Stimulated activated CD4-positive, alpha-beta T cell treated with anti-CD3 and anti-CD28 coated beads, Interleukin-12 subunit alpha, Interleukin-12 subunit beta, amount 100 ng/mL, for 48 hours (primary cell): Measurements from ENCODE around the gene ABTB2.

Source experiments
- DNase-seq, 3 donors: peaks; one replicate each; pipeline ENCODE4 v3.0.0-alpha.2; 2020; ENCODE audit warnings: low read depth in 2 of 3, low spot score in 1 of 3

The ABTB2 gene

DNA sequence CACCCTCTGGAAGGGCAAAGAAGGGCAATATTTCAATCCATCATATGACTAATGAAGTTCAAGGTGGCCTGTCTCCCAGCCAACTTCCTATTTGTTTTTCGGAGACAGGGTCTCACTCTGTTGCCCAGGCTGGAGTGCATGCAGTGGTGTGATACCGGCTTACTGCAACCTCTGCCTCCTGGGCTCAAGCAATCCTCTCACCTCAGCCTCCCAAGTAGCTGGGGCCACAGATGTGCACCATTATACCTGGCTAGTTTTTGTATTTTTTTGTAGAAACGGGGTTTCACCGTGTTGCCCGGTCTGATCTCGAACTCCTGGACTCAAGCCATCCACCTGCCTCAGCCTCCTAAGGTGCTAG, 13.4 kb downstream of the ABTB2 start:
- no peak for DNase-seq

DNA sequence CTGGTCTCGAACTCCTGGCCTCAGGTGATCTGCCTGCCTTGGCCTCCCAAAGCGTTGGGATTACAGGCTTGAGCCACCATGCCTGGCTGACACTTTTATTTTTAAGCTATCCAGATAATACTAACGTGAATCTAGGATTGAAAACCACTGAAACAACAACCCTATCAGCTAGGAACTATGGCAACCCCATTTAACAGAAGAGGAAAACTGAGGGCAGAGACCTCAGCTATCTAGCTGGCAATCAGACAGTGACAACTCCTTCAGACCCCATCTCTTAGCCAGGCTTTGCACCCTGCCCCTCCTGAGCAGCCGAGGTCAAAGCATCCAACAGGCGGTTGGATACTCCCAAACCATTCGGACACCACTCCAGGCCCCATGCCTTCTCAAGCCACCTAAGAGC, 14.1 kb downstream of the ABTB2 start:
- DNase-seq = no peak

DNA sequence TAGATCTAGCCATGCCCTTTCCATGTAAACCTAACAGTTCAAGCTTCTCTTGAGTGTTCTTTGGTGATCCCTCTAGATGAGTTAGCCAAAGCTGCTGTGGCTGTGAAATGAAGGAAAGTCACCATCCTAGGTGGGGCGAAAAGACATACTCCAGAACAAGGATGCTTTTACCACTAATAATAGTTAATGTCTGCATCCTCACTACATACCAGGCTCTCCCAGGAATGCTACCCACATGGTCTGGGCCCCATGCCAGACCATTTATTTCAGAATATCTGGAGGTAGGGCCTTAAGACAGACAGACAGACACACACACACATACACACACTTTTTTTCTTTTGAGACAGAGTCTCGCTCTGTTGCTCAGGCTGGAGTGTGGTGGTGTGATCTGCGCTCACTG, 14.7 kb downstream of the ABTB2 start:
- DNase-seq = no peak

DNA sequence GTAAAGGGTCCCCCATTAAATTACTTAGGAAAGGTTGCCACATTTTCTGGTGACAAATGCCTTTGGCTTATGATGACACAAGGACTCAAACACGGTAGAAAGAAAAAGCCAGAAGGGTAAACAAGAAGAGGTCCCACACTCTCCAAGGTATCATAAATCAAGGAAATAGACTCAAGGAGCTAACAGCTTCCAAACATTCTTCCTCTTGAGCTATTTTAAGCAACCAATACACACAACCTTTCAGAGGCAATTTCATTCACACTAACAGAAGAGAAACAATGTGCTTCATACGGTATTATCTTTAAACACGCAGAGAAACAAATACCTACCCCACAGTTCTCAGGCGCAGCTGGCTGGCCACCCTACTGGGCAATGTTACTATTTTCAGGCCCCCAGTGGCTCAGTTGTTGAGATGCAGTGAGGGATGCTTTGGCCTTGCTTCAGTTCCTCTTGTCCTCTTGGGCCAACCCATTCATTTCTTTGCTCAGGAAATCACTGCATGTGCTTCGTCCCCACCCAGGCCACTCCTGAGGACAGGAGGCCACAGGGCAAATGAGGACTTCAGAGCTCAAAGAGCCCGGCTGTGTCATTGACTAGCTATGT, 15.8 kb downstream of the ABTB2 start:
- no peak for DNase-seq

DNA sequence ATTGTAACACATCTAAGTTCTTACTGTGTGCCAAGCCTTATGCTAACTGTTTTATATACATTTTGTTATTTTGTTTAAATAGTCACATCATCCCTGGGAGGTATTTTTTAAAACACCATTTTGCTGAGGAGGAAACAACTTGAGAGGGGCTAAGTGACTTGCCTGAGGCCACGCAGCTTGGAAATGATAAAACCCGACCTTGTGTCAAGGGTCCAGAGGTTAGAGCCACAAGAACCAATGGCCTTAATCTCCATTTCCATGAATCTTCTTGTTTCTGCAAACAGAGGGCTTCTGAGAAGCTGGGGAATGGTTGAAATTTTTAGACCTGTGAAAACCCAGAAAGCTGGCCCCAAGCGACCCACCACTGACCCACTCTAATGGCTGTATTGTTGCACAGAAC, 16.7 kb downstream of the ABTB2 start:
- no peak for DNase-seq

DNA sequence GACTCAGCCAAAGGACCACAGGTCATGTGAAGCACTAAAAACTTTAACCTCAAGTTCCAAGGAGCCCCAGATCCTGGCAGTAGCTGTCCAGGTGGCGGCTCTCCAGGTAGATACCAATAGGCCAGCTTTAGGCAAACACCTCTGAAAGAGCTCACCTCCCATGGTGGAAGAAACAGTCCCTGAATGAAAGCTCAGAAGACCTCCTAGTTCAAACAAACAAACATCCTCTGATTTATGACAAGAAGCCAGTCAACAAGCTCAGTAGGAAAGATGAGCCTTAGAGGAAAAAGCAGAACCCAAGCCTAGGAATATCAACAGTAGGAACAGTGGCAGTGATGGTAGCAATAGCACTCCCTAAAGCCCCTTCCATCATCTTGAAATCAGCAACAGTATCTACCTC, 17.2 kb downstream of the ABTB2 start:
- no peak for DNase-seq

DNA sequence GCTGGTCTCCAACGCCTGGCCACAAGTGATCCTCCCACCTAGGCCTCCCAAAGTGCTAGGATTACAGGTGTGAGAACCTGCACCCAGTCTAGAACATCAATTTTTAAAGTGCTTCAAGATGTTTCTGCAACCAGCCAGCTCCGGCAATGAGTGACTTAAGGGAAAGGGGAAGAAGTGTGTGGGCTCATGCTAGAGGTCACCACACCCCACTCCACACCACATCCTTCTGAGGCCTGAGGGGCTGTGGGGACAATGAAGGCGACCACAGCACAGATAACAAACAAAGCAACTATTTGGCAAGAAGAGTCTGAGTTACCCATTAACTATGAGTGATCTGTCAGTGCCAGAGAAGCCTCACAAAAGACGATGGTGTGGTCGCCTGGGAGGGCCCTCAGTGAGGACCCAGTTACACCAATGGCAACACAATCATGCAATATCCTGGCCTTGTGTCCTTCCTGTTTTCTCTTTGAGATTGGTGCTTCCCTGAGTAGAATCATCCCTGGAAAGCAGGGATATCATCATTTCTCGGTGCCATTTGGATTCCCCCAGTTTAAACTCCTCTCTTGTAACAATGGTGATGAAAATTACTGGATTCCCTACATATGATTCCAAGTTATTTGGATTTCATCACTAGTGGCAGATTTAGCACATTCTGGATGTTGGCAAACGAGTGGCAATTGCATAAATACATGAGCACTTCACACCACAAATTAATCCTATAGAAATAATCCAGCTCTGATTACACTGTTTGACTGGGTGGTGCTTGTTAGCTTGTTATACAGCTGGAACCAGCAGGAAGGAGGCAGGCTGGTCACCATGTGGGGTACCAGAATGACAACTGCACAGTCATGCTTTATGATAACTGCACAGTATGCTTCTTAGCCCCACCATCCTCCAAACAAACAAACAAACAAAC, 18.4 kb downstream of the ABTB2 start:
- DNase-seq = no peak

DNA sequence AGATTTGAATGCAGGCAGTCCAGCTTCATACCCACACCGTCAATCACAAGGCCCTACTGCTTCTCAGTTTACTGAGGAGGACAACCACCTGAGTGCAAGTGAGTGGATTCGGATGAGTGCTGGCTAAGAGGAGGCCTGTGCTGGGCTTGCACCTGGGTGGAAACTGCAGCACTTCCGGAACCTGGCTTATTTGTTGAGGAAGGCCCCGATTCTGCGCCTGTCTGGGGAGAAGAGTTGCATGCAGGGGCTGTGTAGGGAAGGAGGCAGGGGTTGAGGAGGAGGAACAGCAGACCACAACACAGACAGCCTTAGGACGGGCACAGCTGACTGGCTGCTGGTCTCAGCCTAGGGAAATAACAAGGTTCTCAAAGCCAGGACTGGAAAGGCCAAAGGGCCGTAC, 20.8 kb downstream of the ABTB2 start:
- DNase-seq = no peak

DNA sequence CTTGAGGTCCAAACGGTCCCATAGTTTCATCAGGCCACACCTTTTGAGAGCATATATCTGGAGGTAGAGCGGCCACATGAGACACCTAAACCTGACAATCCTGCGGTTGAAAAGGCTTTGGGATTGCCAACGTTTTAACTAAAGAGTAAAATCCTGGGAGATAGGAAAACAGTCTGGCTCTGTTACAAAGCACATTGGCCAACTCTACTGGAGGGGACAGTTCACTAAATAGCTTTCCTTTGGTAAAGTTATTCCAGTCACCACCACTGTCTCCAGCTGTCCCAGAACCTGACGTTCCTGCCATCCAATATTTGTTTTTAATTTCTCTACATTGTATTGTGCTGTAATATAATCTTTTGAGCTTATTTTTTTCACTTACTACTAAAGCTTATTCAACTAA, 22.0 kb downstream of the ABTB2 start:
- no peak for DNase-seq

DNA sequence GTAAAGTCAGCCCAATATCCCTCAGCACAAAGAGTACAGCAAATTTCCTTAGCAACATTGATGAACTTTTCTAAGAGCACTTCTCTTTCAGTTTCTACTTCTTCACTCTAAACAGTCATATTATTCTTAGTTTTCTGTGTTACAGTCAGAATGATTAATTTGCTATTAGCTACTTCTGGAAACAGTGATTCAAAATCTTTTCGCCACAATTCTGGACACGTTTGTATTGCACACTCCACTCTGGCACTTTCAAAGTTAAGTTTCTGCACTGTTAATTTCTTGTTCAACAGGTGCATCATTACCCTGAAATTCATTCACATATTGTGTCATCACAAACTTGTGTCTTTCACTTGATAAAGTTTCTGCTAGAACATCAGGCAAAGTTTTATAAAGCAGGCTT, 22.5 kb downstream of the ABTB2 start:
- DNase-seq = no peak

DNA sequence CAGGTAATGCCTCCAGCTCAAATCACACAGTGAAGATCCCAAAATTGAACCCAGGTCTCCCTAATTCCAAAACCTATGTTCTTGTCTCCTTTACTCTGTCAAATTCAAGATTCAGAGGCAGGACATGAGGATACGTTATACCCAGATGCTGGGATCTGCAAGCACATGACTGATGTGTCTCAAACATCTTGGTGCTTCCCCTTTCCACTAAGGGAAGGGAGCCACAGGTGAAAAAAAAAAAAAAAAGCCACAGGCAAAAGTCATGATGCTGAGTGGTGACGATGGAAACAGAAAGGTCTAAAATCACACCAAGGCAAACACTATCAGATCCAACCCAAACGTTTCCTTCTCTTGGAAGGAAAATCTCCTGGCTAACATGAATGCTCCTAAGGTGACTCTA, 24.0 kb downstream of the ABTB2 start:
- DNase-seq = no peak

DNA sequence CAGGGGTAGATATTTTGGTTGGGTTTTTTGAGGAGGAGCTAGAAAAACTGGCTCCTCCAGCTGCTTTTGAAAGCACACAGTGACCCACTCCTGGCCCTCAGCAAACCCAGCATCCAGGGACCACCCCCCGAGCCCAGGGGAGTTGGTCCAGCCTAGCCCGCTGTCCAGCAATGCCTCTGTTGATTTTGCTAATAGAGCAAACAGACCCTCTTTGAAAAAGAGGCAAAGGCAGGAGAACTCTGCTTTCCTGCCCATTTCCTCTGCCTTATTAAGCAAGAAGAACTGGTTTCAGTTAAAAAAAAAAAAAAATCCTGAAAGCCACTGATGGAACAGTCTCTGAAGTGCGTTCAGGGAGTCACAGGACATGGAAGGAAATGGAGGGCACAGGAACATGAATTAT, 25.3 kb downstream of the ABTB2 start:
- DNase-seq = no peak

DNA sequence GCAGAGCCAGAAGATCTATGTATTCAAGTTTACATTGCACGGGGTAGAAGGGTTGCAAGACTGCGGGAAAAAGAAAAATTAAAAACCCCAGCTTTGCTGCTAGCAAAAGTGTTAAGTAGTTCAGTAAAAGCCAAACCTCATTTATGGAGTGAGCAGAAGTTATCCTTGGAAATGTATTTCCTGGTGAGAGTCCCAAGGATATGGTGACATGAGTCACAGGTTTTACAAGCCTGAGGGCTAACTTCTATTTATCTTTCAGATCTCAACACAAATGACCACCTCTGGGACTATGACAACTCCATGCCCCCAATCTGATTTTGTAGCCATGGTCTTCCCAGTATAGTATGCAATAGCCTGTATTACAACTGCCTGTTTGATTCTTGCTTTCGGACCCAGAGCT, 26.1 kb downstream of the ABTB2 start:
- no peak for DNase-seq

DNA sequence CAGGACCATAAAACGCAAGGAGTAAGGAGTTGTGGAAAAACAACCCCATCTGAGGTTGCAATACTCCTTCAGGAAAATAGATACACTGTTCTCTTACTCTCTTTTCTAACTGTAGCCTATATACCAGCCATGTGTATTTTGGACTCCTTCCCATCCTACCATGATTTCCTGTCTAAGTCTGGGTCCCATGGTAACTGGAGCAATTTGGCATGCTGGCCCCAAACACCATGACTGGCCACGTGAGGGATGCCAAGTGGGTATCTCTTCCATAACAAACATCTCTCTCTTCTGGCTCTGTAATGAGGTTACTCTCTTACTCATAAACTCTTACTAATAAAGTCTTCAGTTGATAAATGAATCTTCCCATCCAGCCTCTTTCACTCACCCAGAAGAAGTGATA, 26.5 kb downstream of the ABTB2 start:
- no peak for DNase-seq

DNA sequence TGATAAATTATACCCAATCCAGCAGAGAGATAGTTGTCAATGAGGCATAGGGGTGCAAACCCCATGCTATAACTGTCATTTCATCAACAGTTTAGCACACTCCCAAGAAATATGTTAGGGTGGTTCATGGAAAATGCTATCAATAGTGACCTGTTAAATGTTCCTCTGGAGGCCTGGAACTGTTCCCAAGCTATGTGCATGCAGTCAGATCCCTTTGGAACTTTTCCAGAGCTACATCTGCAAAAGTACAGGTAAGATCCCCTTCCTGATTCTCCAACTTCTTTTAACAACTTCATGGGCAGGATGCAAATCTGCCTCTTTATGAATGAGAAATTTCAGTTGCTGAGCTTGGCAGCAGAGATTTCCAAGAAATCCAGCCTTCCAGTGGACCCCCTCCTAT, 27.2 kb downstream of the ABTB2 start:
- DNase-seq = no peak

DNA sequence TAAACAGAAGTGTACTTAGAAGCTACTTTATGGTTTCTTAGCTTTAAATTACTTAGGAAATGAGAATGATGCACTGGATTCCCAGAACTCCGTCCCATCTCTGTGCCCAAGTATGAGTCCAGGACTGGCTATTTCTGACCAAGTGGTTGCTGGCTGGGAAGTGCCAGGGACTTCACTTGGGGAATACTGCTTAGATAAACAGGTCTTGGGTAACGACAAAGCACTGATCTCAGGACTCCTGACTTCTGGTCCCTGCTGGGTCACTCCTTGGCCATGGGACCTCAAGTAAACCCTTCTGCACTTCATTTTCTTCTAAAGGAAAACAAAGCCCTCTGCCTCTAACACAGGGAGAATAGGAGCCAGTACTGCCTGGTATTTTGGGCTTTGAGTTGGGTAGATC, 27.9 kb downstream of the ABTB2 start:
- no peak for DNase-seq

DNA sequence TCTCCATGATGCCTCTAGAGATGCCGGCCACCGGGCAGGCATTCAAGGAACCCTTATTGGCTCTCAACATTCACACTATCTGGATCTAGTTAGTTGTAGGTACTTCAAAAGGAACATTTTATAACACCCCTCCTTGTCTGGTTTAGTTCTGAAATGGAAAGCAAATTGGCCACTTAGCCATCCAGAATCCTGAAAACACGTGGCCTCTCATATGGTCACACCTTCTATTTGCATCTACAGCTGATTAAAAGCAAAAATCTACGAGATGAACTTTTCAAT, 29.2 kb downstream of the ABTB2 start:
- no peak for DNase-seq

DNA sequence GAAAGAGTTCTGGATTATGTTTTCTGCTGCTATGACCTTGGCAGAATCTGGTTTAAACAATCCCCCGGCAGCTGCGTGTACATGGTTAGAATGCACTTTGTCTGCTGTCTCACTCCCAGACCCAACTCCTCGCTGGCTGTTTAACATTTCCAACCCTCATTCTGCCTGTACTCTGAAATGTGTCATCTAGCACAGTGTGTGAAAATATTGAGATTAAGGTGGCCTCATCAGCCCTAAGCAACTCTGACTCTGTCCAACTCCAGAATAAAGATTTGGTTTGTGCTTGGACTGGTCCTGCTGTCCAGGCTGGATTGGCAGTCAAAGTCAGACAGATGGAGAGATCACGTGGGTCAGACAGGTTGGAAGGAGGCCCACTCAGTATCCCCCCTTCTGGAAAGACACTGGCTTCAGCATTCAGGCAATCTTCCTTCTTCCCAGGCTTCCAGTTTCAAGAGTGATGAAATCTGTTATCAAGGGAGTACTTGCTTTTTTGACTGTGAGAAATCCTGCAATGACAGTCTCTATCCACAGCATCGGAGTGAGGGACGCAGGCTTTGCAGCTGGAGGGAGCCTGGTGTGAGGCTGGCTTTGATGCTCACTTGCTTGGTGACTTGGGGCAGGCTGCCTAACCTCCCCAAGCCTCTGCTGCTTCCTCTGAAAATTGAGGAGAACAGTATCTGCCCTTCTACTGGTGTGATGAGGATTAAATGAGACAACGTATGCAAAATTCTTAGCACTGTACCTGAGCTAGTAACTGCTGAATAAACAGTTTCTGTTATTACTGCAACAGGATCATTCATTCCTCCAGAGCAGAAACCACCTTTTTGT, 29.8 kb downstream of the ABTB2 start:
- DNase-seq = no peak

DNA sequence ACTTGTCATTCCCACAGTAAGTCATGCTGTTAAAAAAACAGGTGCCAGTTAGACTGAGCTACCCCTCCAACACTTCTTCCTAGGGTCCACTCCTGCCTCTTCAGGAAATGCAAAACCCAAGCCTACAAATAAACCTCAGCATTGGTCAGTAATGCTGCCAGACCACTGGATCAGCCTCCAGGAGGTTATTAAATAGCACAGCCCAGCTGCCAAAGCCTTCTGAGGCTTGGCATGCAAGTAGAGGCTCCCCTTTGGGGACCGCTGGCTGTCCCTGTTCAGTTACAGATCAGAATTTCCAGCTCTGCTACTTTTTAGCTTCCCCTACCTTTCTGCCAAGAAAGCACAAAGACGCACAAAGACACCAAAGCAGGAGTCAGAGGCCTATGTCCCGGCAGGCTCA, 33.3 kb downstream of the ABTB2 start:
- no peak for DNase-seq

DNA sequence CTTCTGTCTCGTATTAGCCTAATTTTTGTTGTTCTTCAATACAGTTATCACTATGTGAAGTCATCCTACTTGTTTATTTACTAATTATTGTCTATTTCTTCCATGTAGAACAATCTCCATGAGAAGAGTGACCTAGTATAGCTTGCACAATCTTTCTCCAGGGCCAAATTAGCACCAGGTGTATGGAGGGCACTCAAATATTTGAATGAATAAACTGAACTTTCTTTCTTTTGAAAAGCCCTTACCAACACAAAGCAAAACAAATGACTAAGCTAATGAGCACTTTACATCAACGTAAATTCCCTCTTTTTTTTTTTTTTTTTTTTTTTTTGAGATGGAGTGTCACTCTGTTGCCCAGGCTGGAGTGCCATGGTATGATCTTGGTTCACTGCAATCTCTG, 34.2 kb downstream of the ABTB2 start:
- no peak for DNase-seq

DNA sequence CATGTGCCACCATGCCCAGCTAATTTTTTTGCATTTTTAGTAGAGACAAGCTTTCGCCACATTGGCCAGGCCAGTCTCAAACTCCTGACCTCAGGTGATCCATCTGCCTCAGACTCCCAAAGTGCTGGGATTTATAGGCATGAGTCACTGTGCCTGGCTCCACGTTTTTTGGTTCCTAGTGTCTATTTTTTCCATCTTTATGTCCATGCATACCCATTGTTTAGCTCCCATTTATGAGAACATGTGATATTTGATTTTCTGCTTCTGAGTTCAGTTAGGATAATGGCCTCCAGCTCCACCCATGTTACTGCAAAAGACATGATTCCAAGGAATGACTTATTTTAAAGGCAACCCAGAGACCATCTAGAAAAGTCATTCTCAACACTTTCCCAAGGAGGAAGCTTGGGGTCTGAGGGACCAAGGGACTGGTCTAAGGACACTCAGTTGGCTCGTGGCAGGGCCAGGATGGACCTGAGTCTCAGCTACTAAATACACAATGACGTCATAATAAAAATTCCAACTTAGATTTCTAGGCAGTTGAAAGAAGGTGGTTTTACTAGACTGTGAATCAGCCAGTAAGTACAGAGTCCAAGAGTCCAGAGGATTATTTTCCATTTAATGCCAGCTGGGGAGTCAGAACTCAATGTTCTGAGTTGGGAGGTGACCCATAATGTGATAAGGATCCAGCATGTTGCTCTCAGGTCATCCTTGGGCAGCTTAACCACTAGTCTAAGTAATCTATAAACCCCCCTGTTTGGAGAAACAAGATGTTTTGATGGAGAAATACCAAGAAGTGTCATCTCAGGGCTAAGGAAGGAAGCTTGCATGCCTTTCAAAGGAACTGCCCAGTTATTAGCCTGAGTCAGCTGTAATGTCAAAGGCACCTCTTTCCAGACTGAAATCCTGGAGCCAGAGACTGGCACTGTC, 39.4 kb downstream of the ABTB2 start:
- DNase-seq = no peak
